Measurements from ENCODE around the gene ZBTB42. TPM values are rescaled to one million over a fixed set of nuclear protein-coding genes. Genes with fewer than 3 reads are reported as not detected.
A peak's percentile ranks its signal among the peaks of the same experiment; 100 is the strongest.

The ZBTB42 gene
- total RNA-seq = 5.9 and 6.1 TPM in 2 replicates

GRCh38 chr14:104800771-104801519 lies at the start of gene ZBTB42:
Gene ZBTB42 (plus strand): TSS chr14:104801101. CDS start chr14:104801198, 97 bp downstream.
- Mint-ChIP-seq H3K4me1 (ENCODE audit: low read depth) (peaks cover 16% of the 10 kb centered on the region), H3K9me3 (no peaks in the 10 kb centered on the region), H3K4me3 (peak within 1 kb of the TSS; percentile 90), H3K36me3 (ENCODE audit: low read depth) (no peaks in the 10 kb centered on the region), H3K27me3 (ENCODE audit: insufficient read depth) (peaks cover 10% of the 10 kb centered on the region), H3K27ac (peak within 1 kb of the TSS; percentile 84)
- peak; percentile 74 for DNase-seq (ENCODE audit: low spot score)
- intact Hi-C loops (cut with micrococcal nuclease) = loop anchor here (1.0 kb wide), 3 partner anchors 25 to 49 kb away; no protein-coding TSS in a partner anchor

- Mint-ChIP-seq H3K4me1 (ENCODE audit: low read depth) (peaks cover 18% of the 10 kb centered on the region), H3K27ac (no peak overlapping the region), H3K9me3 (no peaks in the 10 kb centered on the region), H3K36me3 (ENCODE audit: low read depth) (peaks cover 6% of the 10 kb centered on the region), H3K27me3 (ENCODE audit: insufficient read depth) (peaks cover 2% of the 10 kb centered on the region), H3K4me3 (peak overlapping the region; percentile 91)
- no peak for DNase-seq (ENCODE audit: low spot score)
- intact Hi-C loops (cut with micrococcal nuclease) = loop anchor here (1.0 to 2.0 kb wide), 10 partner anchors 17 to 739 kb away; partner anchors contain the start of genes ADSS1, BRF1, CDCA4 and CLBA1
Measured at GRCh38 chr14:104751539-104752422, 49.1 kb upstream of the ZBTB42 start.

GRCh38 chr14:104752423-104752734 lies 48.5 kb upstream of the ZBTB42 start:
- Mint-ChIP-seq H3K4me3 (peak overlapping the region; percentile 91), H3K27ac (peak overlapping the region; percentile 90)
- intact Hi-C loops (cut with micrococcal nuclease) = loop anchor here (1.0 to 2.0 kb wide), 10 partner anchors 16 to 738 kb away; partner anchors contain the start of genes ADSS1, BRF1, CDCA4 and CLBA1

GRCh38 chr14:104752735-104753527 lies 48.0 kb upstream of the ZBTB42 start, which contains the start of gene SIVA1:
Gene SIVA1 (plus strand): TSS chr14:104753147. CDS start chr14:104753202, 55 bp downstream.
- intact Hi-C loops (cut with micrococcal nuclease) = loop anchor here (1.0 to 2.0 kb wide), 10 partner anchors 15 to 737 kb away; partner anchors contain the start of genes ADSS1, BRF1, CDCA4 and CLBA1
- Mint-ChIP-seq H3K4me3 (peak within 1 kb of the TSS; percentile 92), H3K9me3 (no peaks in the 10 kb centered on the region), H3K4me1 (ENCODE audit: low read depth) (peaks cover 21% of the 10 kb centered on the region), H3K27me3 (ENCODE audit: insufficient read depth) (peaks cover 2% of the 10 kb centered on the region), H3K36me3 (ENCODE audit: low read depth) (peaks cover 9% of the 10 kb centered on the region), H3K27ac (peak within 1 kb of the TSS; percentile 90)
- peak; percentile 100 for DNase-seq (ENCODE audit: low spot score)

More at GRCh38 chr14:104752423-104752734, 48.5 kb upstream of the ZBTB42 start:
- peaks cover 8% of the 10 kb centered on the region for H3K36me3 Mint-ChIP-seq (ENCODE audit: low read depth)
- H3K27me3 Mint-ChIP-seq (ENCODE audit: insufficient read depth) = peaks cover 2% of the 10 kb centered on the region
- no peaks in the 10 kb centered on the region for H3K9me3 Mint-ChIP-seq
- peaks cover 21% of the 10 kb centered on the region for H3K4me1 Mint-ChIP-seq (ENCODE audit: low read depth)
- no peak for DNase-seq (ENCODE audit: low spot score)

GRCh38 chr14:104753528-104754212 lies 47.2 kb upstream of the ZBTB42 start:
- peaks cover 9% of the 10 kb centered on the region for H3K36me3 Mint-ChIP-seq (ENCODE audit: low read depth)
- intact Hi-C loops (cut with micrococcal nuclease) = loop anchor here (2.0 kb wide), 3 partner anchors 59 to 547 kb away; partner anchors contain the start of genes BRF1 and CLBA1
- no peaks in the 10 kb centered on the region for H3K9me3 Mint-ChIP-seq
- H3K27ac Mint-ChIP-seq = peak overlapping the region; percentile 80
- peak; percentile 12 for DNase-seq (ENCODE audit: low spot score)
- H3K4me1 Mint-ChIP-seq (ENCODE audit: low read depth) = peaks cover 21% of the 10 kb centered on the region
- H3K27me3 Mint-ChIP-seq (ENCODE audit: insufficient read depth) = peaks cover 2% of the 10 kb centered on the region
- peak overlapping the region; percentile 92 for H3K4me3 Mint-ChIP-seq

- intact Hi-C loops (cut with micrococcal nuclease) = no loop called here
- peaks cover 21% of the 10 kb centered on the region for H3K4me1 Mint-ChIP-seq (ENCODE audit: low read depth)
- peak overlapping the region; percentile 80 for H3K27ac Mint-ChIP-seq
- peaks cover 2% of the 10 kb centered on the region for H3K27me3 Mint-ChIP-seq (ENCODE audit: insufficient read depth)
- peak overlapping the region; percentile 92 for H3K4me3 Mint-ChIP-seq
- H3K36me3 Mint-ChIP-seq (ENCODE audit: low read depth) = peaks cover 9% of the 10 kb centered on the region
- no peaks in the 10 kb centered on the region for H3K9me3 Mint-ChIP-seq
- DNase-seq (ENCODE audit: low spot score) = no peak
Measured at GRCh38 chr14:104754213-104754851, 46.6 kb upstream of the ZBTB42 start.

- peaks cover 14% of the 10 kb centered on the region for H3K36me3 Mint-ChIP-seq (ENCODE audit: low read depth)
- intact Hi-C loops (cut with micrococcal nuclease) = no loop called here
Measured at GRCh38 chr14:104755621-104756020, 45.3 kb upstream of the ZBTB42 start.

GRCh38 chr14:104756477-104757237 lies 44.2 kb upstream of the ZBTB42 start:
- intact Hi-C loops (cut with micrococcal nuclease) = no loop called here
- H3K27me3 Mint-ChIP-seq (ENCODE audit: insufficient read depth) = no peaks in the 10 kb centered on the region
- peaks cover 21% of the 10 kb centered on the region for H3K4me1 Mint-ChIP-seq (ENCODE audit: low read depth)
- H3K27ac Mint-ChIP-seq = peak overlapping the region; percentile 65
- H3K36me3 Mint-ChIP-seq (ENCODE audit: low read depth) = peaks cover 15% of the 10 kb centered on the region
- DNase-seq (ENCODE audit: low spot score) = no peak
- H3K4me3 Mint-ChIP-seq = peak overlapping the region; percentile 33
- no peaks in the 10 kb centered on the region for H3K9me3 Mint-ChIP-seq

More at GRCh38 chr14:104755621-104756020, 45.3 kb upstream of the ZBTB42 start:
- peaks cover 21% of the 10 kb centered on the region for H3K4me1 Mint-ChIP-seq (ENCODE audit: low read depth)
- H3K9me3 Mint-ChIP-seq = no peaks in the 10 kb centered on the region
- no peak overlapping the region for H3K27ac Mint-ChIP-seq
- no peak for DNase-seq (ENCODE audit: low spot score)
- H3K4me3 Mint-ChIP-seq = no peak overlapping the region
- H3K27me3 Mint-ChIP-seq (ENCODE audit: insufficient read depth) = no peaks in the 10 kb centered on the region

- H3K9me3 Mint-ChIP-seq = no peaks in the 10 kb centered on the region
Measured at GRCh38 chr14:104757238-104757585, 43.7 kb upstream of the ZBTB42 start.

GRCh38 chr14:104757681-104758392 lies 43.1 kb upstream of the ZBTB42 start:
- intact Hi-C loops (cut with micrococcal nuclease) = no loop called here
- no peak overlapping the region for H3K4me3 Mint-ChIP-seq
- H3K4me1 Mint-ChIP-seq (ENCODE audit: low read depth) = peaks cover 21% of the 10 kb centered on the region
- no peak overlapping the region for H3K27ac Mint-ChIP-seq
- peaks cover 18% of the 10 kb centered on the region for H3K36me3 Mint-ChIP-seq (ENCODE audit: low read depth)
- H3K27me3 Mint-ChIP-seq (ENCODE audit: insufficient read depth) = no peaks in the 10 kb centered on the region
- DNase-seq (ENCODE audit: low spot score) = no peak
- H3K9me3 Mint-ChIP-seq = no peaks in the 10 kb centered on the region

More at GRCh38 chr14:104757238-104757585, 43.7 kb upstream of the ZBTB42 start:
- DNase-seq (ENCODE audit: low spot score) = no peak
- no peaks in the 10 kb centered on the region for H3K27me3 Mint-ChIP-seq (ENCODE audit: insufficient read depth)
- H3K27ac Mint-ChIP-seq = peak overlapping the region; percentile 65
- H3K4me1 Mint-ChIP-seq (ENCODE audit: low read depth) = peaks cover 21% of the 10 kb centered on the region
- intact Hi-C loops (cut with micrococcal nuclease) = no loop called here
- H3K4me3 Mint-ChIP-seq = peak overlapping the region; percentile 33
- peaks cover 17% of the 10 kb centered on the region for H3K36me3 Mint-ChIP-seq (ENCODE audit: low read depth)
